ENCODE data around the gene GRIN2C. TPM values are rescaled to one million over a fixed set of nuclear protein-coding genes. Genes with fewer than 3 reads are reported as not detected.

The GRIN2C gene
- total RNA-seq, 1 experiment from 2014 or later = 0.44 TPM

- H3K18ac ChIP-seq (ENCODE audit: insufficient read length, low read depth, low read length) = no peak overlapping the region
Measured at GRCh38 chr17:74796211-74796610, 63.5 kb downstream of the GRIN2C start.

More at GRCh38 chr17:74796211-74796610, 63.5 kb downstream of the GRIN2C start:
- no peaks in the 10 kb centered on the region for H3K9me3 ChIP-seq (ENCODE audit: control insufficient read depth, low read depth, low read length)
- Mint-ChIP-seq H3K36me3 (ENCODE audit: insufficient read depth in 1 of 3, low read depth in 3 of 3) (peaks cover 9 to 54% (median 50%) of the 10 kb centered on the region in 3 experiments; a peak in 6 of 7 replicates), H3K27ac (no peak overlapping the region), H3K4me3 (no peak overlapping the region), H3K27me3 (ENCODE audit: low read depth) (no peaks in the 10 kb centered on the region), H3K4me1 (no peaks in the 10 kb centered on the region; a peak in 1 of 4 replicates), H3K9me3 (no peaks in the 10 kb centered on the region)
- H4K91ac ChIP-seq (ENCODE audit: insufficient read length, low read depth, low read length) = no peak overlapping the region
- no peak overlapping the region for H3K4ac ChIP-seq (ENCODE audit: low read depth, low read length)
- no peak overlapping the region for H3K14ac ChIP-seq (ENCODE audit: insufficient read depth, low read length)
- no peaks in the 10 kb centered on the region for H3K23me2 ChIP-seq (ENCODE audit: insufficient read length, low read depth, low read length, poor library complexity, severe bottlenecking)
- H3K56ac ChIP-seq (ENCODE audit: insufficient read length, low read depth, low read length) = no peak overlapping the region
- no peak overlapping the region for H2BK120ac ChIP-seq (ENCODE audit: low read depth, low read length, poor library complexity, severe bottlenecking)
- H3K79me2 ChIP-seq (ENCODE audit: insufficient read depth, low read length) = no peaks in the 10 kb centered on the region
- no peak overlapping the region for H2AFZ ChIP-seq (ENCODE audit: low read length)
- WGBS (ENCODE audit: extremely low coverage, insufficient read length, low lambda C conversion rate) = no CpG with 5 or more reads among the region's 4 CpGs
- H4K5ac ChIP-seq (ENCODE audit: insufficient read length, low read depth, low read length) = no peak overlapping the region
- no peak overlapping the region for H2BK12ac ChIP-seq (ENCODE audit: insufficient read length, low read depth, low read length)
- no peaks in the 10 kb centered on the region for H3K27me3 ChIP-seq (ENCODE audit: insufficient read depth, low read length)
- no peak overlapping the region for H2BK15ac ChIP-seq (ENCODE audit: low read depth, low read length)
- no peak overlapping the region for H2AK5ac ChIP-seq (ENCODE audit: insufficient read length, low read length)
- no peak overlapping the region for H3T11ph ChIP-seq (ENCODE audit: low read length)
- H3K23ac ChIP-seq (ENCODE audit: insufficient read length, low read depth, low read length) = no peak overlapping the region
- no peak overlapping the region for H3K27ac ChIP-seq (ENCODE audit: insufficient read length, low read depth, low read length)
- no peaks in the 10 kb centered on the region for H3K4me1 ChIP-seq (ENCODE audit: insufficient read depth, low read length)
- no peak overlapping the region for H2BK5ac ChIP-seq (ENCODE audit: insufficient read length, low read length)
- no peak overlapping the region for H2BK20ac ChIP-seq (ENCODE audit: low read depth, low read length, poor library complexity, severe bottlenecking)
- DNase-seq = no peak
- TF ChIP-seq CTCF (conservative IDR thresholded peaks at IDR 0.05) = no peak
- no peak overlapping the region for H3K4me2 ChIP-seq (ENCODE audit: insufficient read depth, insufficient read length, low read length)
- H3K9ac ChIP-seq (ENCODE audit: extremely low read depth, insufficient read length, low read length) = no peak overlapping the region
- H3K79me1 ChIP-seq (ENCODE audit: insufficient read depth, low read depth, low read length, poor library complexity, severe bottlenecking) = no peaks in the 10 kb centered on the region
- H4K8ac ChIP-seq (replicated peaks; ENCODE audit: insufficient read length, low read depth, low read length) = no peak overlapping the region
- H4K20me1 ChIP-seq (ENCODE audit: control insufficient read depth, insufficient read depth, insufficient read length) = no peaks in the 10 kb centered on the region

All from H9 (cell line).